ENCODE data around the gene CDH13.

Gene CDH13

DNA sequence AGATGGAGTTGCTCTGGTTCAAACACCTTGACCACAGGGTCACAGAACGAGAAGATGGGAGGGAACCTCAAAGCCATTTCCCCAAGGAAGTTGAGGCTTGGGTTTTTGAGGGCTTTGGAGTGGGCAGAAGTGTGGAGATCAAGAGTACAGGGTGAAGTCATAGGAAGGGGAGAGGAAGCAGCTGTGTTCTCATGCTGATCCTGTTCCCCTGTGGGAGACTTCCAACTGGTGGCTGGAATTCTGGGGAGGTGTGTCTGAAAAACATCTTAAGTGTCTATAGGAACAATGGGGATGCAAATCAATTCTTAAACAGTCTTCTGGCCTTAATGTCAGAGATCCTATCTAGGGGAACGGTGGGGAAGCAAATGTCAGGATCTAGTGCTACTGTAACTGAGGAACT is 1142.2 kb downstream of the CDH13 start:
- peaks cover 17% of the 10 kb centered on the region for H3K27me3 Mint-ChIP-seq
- no peak overlapping the region for H3K27ac Mint-ChIP-seq (ENCODE audit: low read depth)
- no peak for ATAC-seq (replicated peaks; ENCODE audit: extremely low read depth, poor library complexity, severe bottlenecking)
- DNase-seq (ENCODE audit: low spot score in 2 of 2): no peak
- no peaks in the 10 kb centered on the region for H3K9me3 Mint-ChIP-seq
- no peaks in the 10 kb centered on the region for H3K4me1 Mint-ChIP-seq
- no peak overlapping the region for H3K4me3 Mint-ChIP-seq
- no peaks in the 10 kb centered on the region for H3K36me3 Mint-ChIP-seq (ENCODE audit: insufficient read depth)

DNA sequence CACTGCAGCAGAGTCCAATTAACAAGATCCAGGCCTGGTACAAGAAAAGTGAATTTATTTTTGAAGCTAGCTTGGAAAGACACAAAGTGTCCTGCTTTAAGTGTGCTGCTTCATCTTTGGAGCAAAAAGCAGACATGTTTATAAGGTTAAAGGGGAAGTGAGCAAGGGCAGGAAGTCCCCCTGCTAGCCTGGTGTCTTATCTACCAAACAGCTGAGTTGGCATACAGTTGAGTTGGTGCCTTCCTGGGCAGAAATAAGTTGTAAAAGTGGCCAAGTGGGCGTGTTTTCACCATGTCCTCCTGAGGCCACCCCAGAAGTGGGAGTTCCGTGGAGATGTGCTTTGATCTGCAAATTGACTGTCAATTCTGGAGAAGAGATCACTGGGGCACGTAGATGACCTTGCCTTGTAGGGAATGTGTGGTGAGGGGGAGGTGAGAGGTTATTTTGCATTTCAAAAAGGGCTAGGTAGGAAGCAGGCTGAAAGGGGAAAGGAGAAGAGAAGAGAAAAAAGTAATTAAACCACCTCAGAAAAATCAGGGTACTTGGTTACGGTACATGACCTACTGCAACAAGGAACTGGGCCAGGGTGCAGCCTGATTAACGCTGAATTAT is 1142.7 kb downstream of the CDH13 start:
- Mint-ChIP-seq H3K36me3 (ENCODE audit: insufficient read depth) (no peaks in the 10 kb centered on the region), H3K27ac (ENCODE audit: low read depth) (no peak overlapping the region), H3K4me3 (no peak overlapping the region), H3K4me1 (no peaks in the 10 kb centered on the region), H3K9me3 (no peaks in the 10 kb centered on the region), H3K27me3 (peaks cover 17% of the 10 kb centered on the region)
- ATAC-seq (replicated peaks; ENCODE audit: extremely low read depth, poor library complexity, severe bottlenecking): no peak
- no peak for DNase-seq (ENCODE audit: low spot score in 2 of 2)

DNA sequence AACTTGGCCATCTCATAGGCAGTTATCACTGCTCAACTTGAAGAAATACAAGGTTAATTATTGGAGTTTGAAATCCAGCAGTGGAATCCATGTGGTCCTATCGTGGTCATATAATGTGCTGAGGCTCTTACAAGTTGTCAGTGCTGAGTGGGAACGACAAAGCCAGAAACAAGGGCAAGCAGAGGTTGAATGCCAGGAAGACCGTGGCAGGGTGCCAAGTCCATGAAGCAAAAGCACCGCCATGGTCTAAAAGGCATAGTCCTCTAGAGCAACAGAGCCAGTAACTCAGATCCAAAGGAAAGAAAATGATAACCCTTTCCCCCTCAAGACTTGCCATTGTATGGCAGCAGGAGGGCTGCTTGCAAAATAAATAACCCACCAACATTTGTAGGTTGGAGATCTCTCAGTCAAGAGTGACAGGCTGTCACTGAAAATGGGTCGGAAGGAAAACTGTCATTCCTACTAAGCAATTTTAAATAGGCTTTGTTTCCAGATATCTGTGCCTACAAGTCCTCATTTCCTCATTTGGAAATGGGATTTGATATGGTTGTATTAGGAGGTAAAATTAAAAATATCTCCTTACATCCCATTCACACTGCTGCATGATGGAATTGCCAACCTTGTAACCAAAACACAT is 1144.7 kb downstream of the CDH13 start:
- no peaks in the 10 kb centered on the region for H3K4me1 Mint-ChIP-seq
- H3K9me3 Mint-ChIP-seq: no peaks in the 10 kb centered on the region
- H3K27ac Mint-ChIP-seq (ENCODE audit: low read depth): no peak overlapping the region
- ATAC-seq (replicated peaks; ENCODE audit: extremely low read depth, poor library complexity, severe bottlenecking) (no peak), DNase-seq (ENCODE audit: low spot score in 2 of 2) (no peak)
- no peaks in the 10 kb centered on the region for H3K36me3 Mint-ChIP-seq (ENCODE audit: insufficient read depth)
- no peak overlapping the region for H3K4me3 Mint-ChIP-seq
- peaks cover 27% of the 10 kb centered on the region for H3K27me3 Mint-ChIP-seq

DNA sequence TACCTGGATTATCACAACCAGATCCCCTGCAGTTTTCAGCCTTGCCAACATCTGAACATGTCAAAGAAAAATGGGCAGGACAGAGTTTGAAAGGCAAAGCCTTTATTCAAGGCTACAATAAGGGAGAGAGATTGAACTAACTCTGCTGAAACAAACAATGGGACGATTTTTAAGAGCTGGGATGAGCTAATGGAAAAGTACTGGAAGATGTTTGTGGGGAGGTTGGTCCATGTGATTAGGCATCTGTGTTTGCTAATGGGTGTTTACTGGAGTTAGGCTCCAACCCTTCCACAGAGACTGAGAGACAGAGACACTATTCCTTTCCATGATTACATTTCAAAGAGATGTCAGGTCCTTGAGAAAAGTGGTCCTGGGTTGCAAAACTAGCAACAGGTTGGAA is 1146.0 kb downstream of the CDH13 start:
- no peaks in the 10 kb centered on the region for H3K9me3 Mint-ChIP-seq
- H3K4me1 Mint-ChIP-seq: no peaks in the 10 kb centered on the region
- H3K36me3 Mint-ChIP-seq (ENCODE audit: insufficient read depth): no peaks in the 10 kb centered on the region
- ATAC-seq (replicated peaks; ENCODE audit: extremely low read depth, poor library complexity, severe bottlenecking) (no peak), DNase-seq (ENCODE audit: low spot score in 2 of 2) (no peak)
- H3K27ac Mint-ChIP-seq (ENCODE audit: low read depth): no peak overlapping the region
- no peak overlapping the region for H3K4me3 Mint-ChIP-seq
- peaks cover 27% of the 10 kb centered on the region for H3K27me3 Mint-ChIP-seq

GRCh38 chr16:83774066-83774465 is 1147.3 kb downstream of the CDH13 start:
- H3K4me3 Mint-ChIP-seq: no peak overlapping the region
- no peaks in the 10 kb centered on the region for H3K9me3 Mint-ChIP-seq
- H3K36me3 Mint-ChIP-seq (ENCODE audit: insufficient read depth): no peaks in the 10 kb centered on the region
- H3K27ac Mint-ChIP-seq (ENCODE audit: low read depth): no peak overlapping the region
- H3K27me3 Mint-ChIP-seq: peaks cover 29% of the 10 kb centered on the region
- no peak for ATAC-seq (replicated peaks; ENCODE audit: extremely low read depth, poor library complexity, severe bottlenecking)
- no peak for DNase-seq (ENCODE audit: low spot score in 2 of 2)
- H3K4me1 Mint-ChIP-seq: no peaks in the 10 kb centered on the region

GRCh38 chr16:83776944-83777343 is 1150.2 kb downstream of the CDH13 start:
- ATAC-seq (replicated peaks; ENCODE audit: extremely low read depth, poor library complexity, severe bottlenecking): no peak
- Mint-ChIP-seq H3K4me3 (no peak overlapping the region), H3K4me1 (no peaks in the 10 kb centered on the region), H3K9me3 (no peaks in the 10 kb centered on the region), H3K27me3 (peaks cover 42% of the 10 kb centered on the region), H3K27ac (ENCODE audit: low read depth) (no peak overlapping the region), H3K36me3 (ENCODE audit: insufficient read depth) (no peaks in the 10 kb centered on the region)
- DNase-seq (ENCODE audit: low spot score in 2 of 2): no peak

DNA sequence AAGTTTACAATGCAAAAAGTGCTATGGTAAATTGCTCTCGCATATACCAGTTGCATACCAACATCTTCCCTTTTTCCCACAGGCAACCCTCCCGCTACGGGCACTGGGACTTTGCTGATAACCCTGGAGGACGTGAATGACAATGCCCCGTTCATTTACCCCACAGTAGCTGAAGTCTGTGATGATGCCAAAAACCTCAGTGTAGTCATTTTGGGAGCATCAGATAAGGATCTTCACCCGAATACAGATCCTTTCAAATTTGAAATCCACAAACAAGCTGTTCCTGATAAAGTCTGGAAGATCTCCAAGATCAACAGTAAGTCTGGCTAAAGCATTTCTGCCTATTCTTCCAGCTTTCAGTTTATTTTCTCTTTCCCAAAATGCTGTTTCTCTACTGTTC is 1153.1 kb downstream of the CDH13 start:
- DNase-seq (ENCODE audit: low spot score in 2 of 2): no peak
- ATAC-seq (replicated peaks; ENCODE audit: extremely low read depth, poor library complexity, severe bottlenecking): no peak
- no peaks in the 10 kb centered on the region for H3K9me3 Mint-ChIP-seq
- H3K4me3 Mint-ChIP-seq: no peak overlapping the region
- H3K36me3 Mint-ChIP-seq (ENCODE audit: insufficient read depth): no peaks in the 10 kb centered on the region
- H3K27ac Mint-ChIP-seq (ENCODE audit: low read depth): no peak overlapping the region
- no peaks in the 10 kb centered on the region for H3K4me1 Mint-ChIP-seq
- peaks cover 55% of the 10 kb centered on the region for H3K27me3 Mint-ChIP-seq

- no peak overlapping the region for H3K4me3 Mint-ChIP-seq
- no peaks in the 10 kb centered on the region for H3K4me1 Mint-ChIP-seq
- H3K27ac Mint-ChIP-seq (ENCODE audit: low read depth): no peak overlapping the region
- no peak for ATAC-seq (replicated peaks; ENCODE audit: extremely low read depth, poor library complexity, severe bottlenecking)
- H3K36me3 Mint-ChIP-seq (ENCODE audit: insufficient read depth): no peaks in the 10 kb centered on the region
- no peak for DNase-seq (ENCODE audit: low spot score in 2 of 2)
- no peaks in the 10 kb centered on the region for H3K9me3 Mint-ChIP-seq
- H3K27me3 Mint-ChIP-seq: peaks cover 46% of the 10 kb centered on the region
These were observed 1158.7 kb downstream of the CDH13 start for GRCh38 chr16:83785455-83785854.

DNA sequence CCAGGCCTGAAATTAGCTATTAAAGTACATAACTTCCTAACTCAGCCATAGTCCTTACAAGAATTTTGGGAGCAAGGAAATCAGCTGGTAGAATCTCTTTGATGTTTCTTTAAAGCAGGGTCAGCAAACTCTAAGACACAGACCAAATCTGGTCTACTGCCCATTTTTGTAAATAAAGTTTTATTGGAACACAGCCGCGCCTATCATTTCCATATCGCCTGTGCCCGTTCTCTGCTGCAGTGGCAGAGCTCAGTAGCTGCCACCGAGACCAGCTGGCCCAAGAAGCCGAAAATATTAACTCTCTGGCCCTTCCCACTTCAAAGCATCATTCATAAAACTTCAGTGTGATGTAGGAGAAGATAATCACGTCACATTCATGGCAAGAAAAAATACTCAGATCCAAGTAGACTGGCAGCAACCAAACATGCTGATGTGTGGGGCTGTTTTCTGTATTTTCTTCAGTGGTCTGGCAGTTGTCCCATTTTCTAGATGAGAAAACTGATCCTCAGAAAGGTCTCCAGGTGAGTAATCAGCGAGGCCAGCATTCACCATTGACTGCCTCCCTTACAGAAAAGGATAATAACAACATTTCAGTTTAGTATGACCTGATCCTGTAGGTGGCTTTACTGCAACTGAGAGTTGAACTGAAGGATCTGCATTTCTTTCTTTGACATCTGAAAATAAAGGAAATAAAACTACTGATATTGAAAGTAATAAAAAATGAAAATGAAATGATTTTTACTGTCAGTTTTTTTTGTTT is 1163.1 kb downstream of the CDH13 start:
- Mint-ChIP-seq H3K27ac (ENCODE audit: low read depth) (no peak overlapping the region), H3K27me3 (peaks cover 45% of the 10 kb centered on the region), H3K9me3 (no peaks in the 10 kb centered on the region), H3K36me3 (ENCODE audit: insufficient read depth) (no peaks in the 10 kb centered on the region), H3K4me3 (no peak overlapping the region), H3K4me1 (peaks cover 9% of the 10 kb centered on the region)
- DNase-seq (ENCODE audit: low spot score in 2 of 2) (no peak), ATAC-seq (replicated peaks; ENCODE audit: extremely low read depth, poor library complexity, severe bottlenecking) (no peak)

- ATAC-seq (replicated peaks; ENCODE audit: extremely low read depth, poor library complexity, severe bottlenecking) (no peak), DNase-seq (ENCODE audit: low spot score in 2 of 2) (no peak)
- Mint-ChIP-seq H3K36me3 (ENCODE audit: insufficient read depth) (no peaks in the 10 kb centered on the region), H3K27me3 (peaks cover 57% of the 10 kb centered on the region), H3K9me3 (no peaks in the 10 kb centered on the region), H3K4me3 (no peak overlapping the region), H3K27ac (ENCODE audit: low read depth) (no peak overlapping the region), H3K4me1 (peaks cover 9% of the 10 kb centered on the region)
These were observed 1165.1 kb downstream of the CDH13 start for GRCh38 chr16:83791916-83792315.

GRCh38 chr16:83792391-83792790 is 1165.6 kb downstream of the CDH13 start:
- Mint-ChIP-seq H3K27ac (ENCODE audit: low read depth) (no peak overlapping the region), H3K36me3 (ENCODE audit: insufficient read depth) (no peaks in the 10 kb centered on the region), H3K4me3 (no peak overlapping the region), H3K27me3 (peaks cover 58% of the 10 kb centered on the region), H3K4me1 (peaks cover 9% of the 10 kb centered on the region), H3K9me3 (no peaks in the 10 kb centered on the region)
- DNase-seq (ENCODE audit: low spot score in 2 of 2) (no peak), ATAC-seq (replicated peaks; ENCODE audit: extremely low read depth, poor library complexity, severe bottlenecking) (no peak)

DNA sequence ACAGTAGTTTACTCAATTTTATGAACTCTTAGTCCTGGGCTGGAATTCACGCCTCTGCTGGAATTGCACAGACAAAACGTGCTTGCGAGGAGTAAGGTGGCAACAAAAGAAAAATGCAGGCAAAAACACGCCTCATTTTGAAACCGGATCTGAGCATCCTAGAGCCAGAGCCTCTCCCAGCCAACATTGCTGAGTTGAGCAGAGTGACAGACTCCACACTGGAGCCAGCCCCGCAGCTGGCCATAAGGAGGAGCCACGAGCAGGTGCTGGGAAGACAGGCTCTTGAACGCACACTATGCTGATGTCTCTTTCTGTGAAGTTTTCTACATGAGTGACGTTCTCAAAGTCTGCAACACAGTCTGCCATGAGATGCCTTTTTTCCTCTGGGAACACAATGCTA is 1166.4 kb downstream of the CDH13 start:
- ATAC-seq (replicated peaks; ENCODE audit: extremely low read depth, poor library complexity, severe bottlenecking) (no peak), DNase-seq (ENCODE audit: low spot score in 2 of 2) (no peak)
- no peaks in the 10 kb centered on the region for H3K36me3 Mint-ChIP-seq (ENCODE audit: insufficient read depth)
- H3K4me3 Mint-ChIP-seq: no peak overlapping the region
- peaks cover 9% of the 10 kb centered on the region for H3K4me1 Mint-ChIP-seq
- H3K27me3 Mint-ChIP-seq: peaks cover 55% of the 10 kb centered on the region
- H3K9me3 Mint-ChIP-seq: no peaks in the 10 kb centered on the region
- no peak overlapping the region for H3K27ac Mint-ChIP-seq (ENCODE audit: low read depth)
